ENCODE measurements around the gene DHRS4.
"Not testable (repeated sequence)": the region's sequence is repeated elsewhere in the genome, so short reads cannot be mapped to it uniquely, and the experiment has no call there.

DHRS4 gene

GRCh38 chr14:23939607-23940326 lies 13.8 kb upstream of the DHRS4 start:
- DNase-seq (ENCODE audit: low read depth in 2 of 3, low spot score in 1 of 3): no peak

GRCh38 chr14:23941230-23941629 lies 12.3 kb upstream of the DHRS4 start:
- DNase-seq (ENCODE audit: low read depth in 2 of 3, low spot score in 1 of 3): no peak

- no peak for DNase-seq (ENCODE audit: low read depth in 2 of 3, low spot score in 1 of 3)
These were observed 11.9 kb upstream of the DHRS4 start for GRCh38 chr14:23941669-23942068.

GRCh38 chr14:23942587-23942986 lies 11.0 kb upstream of the DHRS4 start:
- no peak for DNase-seq (ENCODE audit: low read depth in 2 of 3, low spot score in 1 of 3)

- not testable (repeated sequence) for DNase-seq (ENCODE audit: low read depth in 2 of 3, low spot score in 1 of 3)
These were observed 4.5 kb upstream of the DHRS4 start for GRCh38 chr14:23949069-23949468.

- DNase-seq (ENCODE audit: low read depth in 2 of 3, low spot score in 1 of 3): no peak
These were observed 3.0 kb upstream of the DHRS4 start for GRCh38 chr14:23950411-23951135.

GRCh38 chr14:23951136-23951466 lies 2.5 kb upstream of the DHRS4 start:
- not testable (repeated sequence) for DNase-seq (ENCODE audit: low read depth in 2 of 3, low spot score in 1 of 3)

GRCh38 chr14:23951590-23952201 lies 1.9 kb upstream of the DHRS4 start:
- no peak for DNase-seq (ENCODE audit: low read depth in 2 of 3, low spot score in 1 of 3)

GRCh38 chr14:23953116-23953463 lies 480 bp upstream of the DHRS4 start:
- DNase-seq (ENCODE audit: low read depth in 2 of 3, low spot score in 1 of 3): not testable (repeated sequence)

- not testable (repeated sequence) for DNase-seq (ENCODE audit: low read depth in 2 of 3, low spot score in 1 of 3)
These were observed 677 bp downstream of the DHRS4 start for GRCh38 chr14:23954279-23954614.

- not testable (repeated sequence) for DNase-seq (ENCODE audit: low read depth in 2 of 3, low spot score in 1 of 3)
These were observed 1.4 kb downstream of the DHRS4 start for GRCh38 chr14:23954965-23955364.

- not testable (repeated sequence) for DNase-seq (ENCODE audit: low read depth in 2 of 3, low spot score in 1 of 3)
These were observed 2.2 kb downstream of the DHRS4 start for GRCh38 chr14:23955811-23956210.

- not testable (repeated sequence) for DNase-seq (ENCODE audit: low read depth in 2 of 3, low spot score in 1 of 3)
These were observed 4.5 kb downstream of the DHRS4 start for GRCh38 chr14:23957913-23958569.

GRCh38 chr14:23960899-23961298 lies 7.3 kb downstream of the DHRS4 start:
- DNase-seq (ENCODE audit: low read depth in 2 of 3, low spot score in 1 of 3): not testable (repeated sequence)

GRCh38 chr14:23961704-23962103 lies 8.1 kb downstream of the DHRS4 start:
- DNase-seq (ENCODE audit: low read depth in 2 of 3, low spot score in 1 of 3): not testable (repeated sequence)

GRCh38 chr14:23969130-23969480 lies 15.5 kb downstream of the DHRS4 start:
- not testable (repeated sequence) for DNase-seq (ENCODE audit: low read depth in 2 of 3, low spot score in 1 of 3)

- peak; percentile 36 to 70 (median 56) for DNase-seq (ENCODE audit: low read depth in 2 of 3, low spot score in 1 of 3)
These were observed 16.1 kb downstream of the DHRS4 start for GRCh38 chr14:23969481-23970282.

- DNase-seq (ENCODE audit: low read depth in 2 of 3, low spot score in 1 of 3): not testable (repeated sequence)
These were observed 16.7 kb downstream of the DHRS4 start for GRCh38 chr14:23970283-23970659.

GRCh38 chr14:23973178-23973577 lies 19.6 kb downstream of the DHRS4 start:
- not testable (repeated sequence) for DNase-seq (ENCODE audit: low read depth in 2 of 3, low spot score in 1 of 3)

GRCh38 chr14:23974041-23974440 lies 20.5 kb downstream of the DHRS4 start:
- DNase-seq (ENCODE audit: low read depth in 2 of 3, low spot score in 1 of 3): not testable (repeated sequence)

GRCh38 chr14:23977208-23977607 lies 23.6 kb downstream of the DHRS4 start:
- DNase-seq (ENCODE audit: low read depth in 2 of 3, low spot score in 1 of 3): not testable (repeated sequence)
